ENCODE measurements around the gene PTH2. TPM values are rescaled to one million over a fixed set of nuclear protein-coding genes. Genes with fewer than 3 reads are reported as not detected.

Gene PTH2
- total and polyA plus RNA-seq, 10 donors, result not detected

GRCh38 chr19:49419173-49419572, 4.1 kb downstream of the PTH2 start:
- TF ChIP-seq, protein P1, sequence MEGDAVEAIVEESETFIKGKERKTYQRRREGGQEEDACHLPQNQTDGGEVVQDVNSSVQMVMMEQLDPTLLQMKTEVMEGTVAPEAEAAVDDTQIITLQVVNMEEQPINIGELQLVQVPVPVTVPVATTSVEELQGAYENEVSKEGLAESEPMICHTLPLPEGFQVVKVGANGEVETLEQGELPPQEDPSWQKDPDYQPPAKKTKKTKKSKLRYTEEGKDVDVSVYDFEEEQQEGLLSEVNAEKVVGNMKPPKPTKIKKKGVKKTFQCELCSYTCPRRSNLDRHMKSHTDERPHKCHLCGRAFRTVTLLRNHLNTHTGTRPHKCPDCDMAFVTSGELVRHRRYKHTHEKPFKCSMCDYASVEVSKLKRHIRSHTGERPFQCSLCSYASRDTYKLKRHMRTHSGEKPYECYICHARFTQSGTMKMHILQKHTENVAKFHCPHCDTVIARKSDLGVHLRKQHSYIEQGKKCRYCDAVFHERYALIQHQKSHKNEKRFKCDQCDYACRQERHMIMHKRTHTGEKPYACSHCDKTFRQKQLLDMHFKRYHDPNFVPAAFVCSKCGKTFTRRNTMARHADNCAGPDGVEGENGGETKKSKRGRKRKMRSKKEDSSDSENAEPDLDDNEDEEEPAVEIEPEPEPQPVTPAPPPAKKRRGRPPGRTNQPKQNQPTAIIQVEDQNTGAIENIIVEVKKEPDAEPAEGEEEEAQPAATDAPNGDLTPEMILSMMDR (IDR thresholded peaks at IDR 0.05 in 8 of 11, conservative IDR thresholded peaks at IDR 0.05 in 3 of 11), result no peak
- TF ChIP-seq POLR2AphosphoS5 (IDR thresholded peaks at IDR 0.05) (no peak), POLR2A (IDR thresholded peaks at IDR 0.05) (no peak)
- 65 to 96% (median 78%) methylated on average over 2 of the region's 2 CpGs; no CpG with 5 or more reads in 1 of the 5 donors for WGBS, 5 donors
- Histone ChIP-seq H3K27me3 (replicated peaks in 1 of 7) (peaks cover 5 to 80% (median 44%) of the 10 kb centered on the region in 7 donors), H3K36me3 (no peaks in the 10 kb centered on the region), H3K9me3 (no peaks in the 10 kb centered on the region), H3K4me3 (no peak overlapping the region), H3K27ac (no peak overlapping the region), H3K4me1 (peaks cover 20 to 40% (median 36%) of the 10 kb centered on the region in 6 donors)
- DNase-seq, result no peak
- intact Hi-C loops (cut with DNase I; ENCODE audit: low total_unique reads), result no loop called here

DNA sequence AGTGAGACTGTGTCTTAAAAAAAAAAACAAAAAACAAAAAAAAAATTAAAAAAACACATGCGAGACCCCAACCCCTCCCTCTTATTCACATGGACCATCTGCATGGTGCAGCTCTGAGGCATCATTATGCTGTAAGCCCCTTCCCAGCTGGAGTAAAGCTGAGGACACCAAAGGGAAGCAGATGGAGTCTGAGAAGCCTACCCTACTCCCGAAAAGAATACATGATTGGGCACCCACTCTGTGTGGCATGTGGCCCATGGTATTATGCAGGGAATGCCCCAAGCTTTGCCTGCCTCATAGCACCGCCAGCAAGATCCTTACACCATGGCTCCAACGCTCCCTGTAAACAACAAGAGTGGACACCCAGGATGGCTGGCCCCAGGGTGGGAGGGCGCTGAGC, 4.7 kb downstream of the PTH2 start:
- WGBS, 5 donors, result 83 to 98% (median 87%) methylated on average over 5 of the region's 5 CpGs
- Histone ChIP-seq H3K27ac (no peak overlapping the region), H3K36me3 (no peaks in the 10 kb centered on the region), H3K4me1 (peaks cover 18 to 37% (median 30%) of the 10 kb centered on the region in 6 donors), H3K4me3 (no peak overlapping the region), H3K27me3 (replicated peaks in 1 of 7) (peaks cover 5 to 73% (median 37%) of the 10 kb centered on the region in 7 donors), H3K9me3 (no peaks in the 10 kb centered on the region)
- TF ChIP-seq POLR2AphosphoS5 (IDR thresholded peaks at IDR 0.05) (no peak), POLR2A (IDR thresholded peaks at IDR 0.05) (no peak)
- TF ChIP-seq, protein P1 (IDR thresholded peaks at IDR 0.05 in 8 of 11, conservative IDR thresholded peaks at IDR 0.05 in 3 of 11), result no peak
- DNase-seq, result no peak
- intact Hi-C loops (cut with DNase I; ENCODE audit: low total_unique reads), result no loop called here

DNA sequence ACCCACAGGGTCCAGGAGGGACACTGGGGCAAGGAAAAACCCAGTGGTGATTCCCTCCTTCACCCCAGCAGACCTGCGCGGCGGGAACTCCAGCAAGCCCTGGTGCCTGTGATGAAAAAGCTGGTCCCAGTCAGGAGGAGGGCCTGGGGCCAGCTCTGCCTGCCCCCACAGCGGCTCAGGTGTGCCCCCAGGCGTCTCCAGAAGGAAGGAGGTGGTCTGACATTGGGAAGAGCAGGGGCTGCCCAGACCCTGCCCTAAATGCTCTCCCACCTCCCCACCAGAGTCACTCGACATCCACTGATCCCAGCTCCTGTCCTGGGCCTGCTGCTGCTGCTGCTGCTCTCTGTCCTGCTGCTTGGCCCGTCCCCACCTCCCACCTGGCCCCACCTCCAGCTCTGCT, 6.2 kb downstream of the PTH2 start:
- TF ChIP-seq, protein P1 (IDR thresholded peaks at IDR 0.05 in 8 of 11, conservative IDR thresholded peaks at IDR 0.05 in 3 of 11), result no peak
- no peak for TF ChIP-seq POLR2A (IDR thresholded peaks at IDR 0.05)
- no peak for TF ChIP-seq POLR2AphosphoS5 (IDR thresholded peaks at IDR 0.05)
- Histone ChIP-seq H3K4me3 (no peak overlapping the region), H3K27ac (no peak overlapping the region), H3K4me1 (peaks cover 4 to 32% (median 21%) of the 10 kb centered on the region in 6 donors), H3K9me3 (no peaks in the 10 kb centered on the region), H3K36me3 (no peaks in the 10 kb centered on the region), H3K27me3 (replicated peaks in 1 of 7) (peaks cover 0 to 59% (median 23%) of the 10 kb centered on the region in 7 donors)
- intact Hi-C loops (cut with DNase I; ENCODE audit: low total_unique reads), result no loop called here
- 74 to 86% (median 80%) methylated on average over 6 to 7 of the region's 7 CpGs for WGBS, 5 donors
- no peak for DNase-seq

DNA sequence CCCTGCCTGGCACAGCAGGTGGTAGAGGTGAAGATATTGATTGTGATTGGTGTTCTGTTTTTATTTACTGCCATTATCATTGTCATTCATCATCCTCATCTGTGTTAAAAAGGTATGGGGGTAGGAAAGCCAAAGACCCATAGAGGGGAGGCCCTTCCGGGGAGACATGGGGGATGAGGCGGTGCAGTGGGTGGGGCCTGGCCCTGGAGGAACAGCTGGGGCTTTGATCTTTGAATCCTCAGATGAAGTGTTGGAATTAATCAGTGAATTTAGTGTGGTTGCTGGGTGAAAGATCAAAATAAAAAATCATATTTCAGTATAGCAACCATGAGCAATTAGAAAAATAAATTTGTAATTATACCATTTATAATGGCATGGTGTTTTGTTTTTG, 7.4 kb downstream of the PTH2 start:
- H3K4me1 ChIP-seq, result peaks cover 0 to 22% (median 9%) of the 10 kb centered on the region in 6 donors
- H3K9me3 ChIP-seq, result no peaks in the 10 kb centered on the region
- intact Hi-C loops (cut with DNase I; ENCODE audit: low total_unique reads), result no loop called here
- DNase-seq, result no peak
- H3K36me3 ChIP-seq, result no peaks in the 10 kb centered on the region
- H3K4me3 ChIP-seq, result no peak overlapping the region
- no peak overlapping the region for H3K27ac ChIP-seq
- 76 to 88% (median 83%) methylated on average over 2 of the region's 2 CpGs for WGBS, 5 donors
- peaks cover 0 to 46% (median 11%) of the 10 kb centered on the region in 7 donors for H3K27me3 ChIP-seq (replicated peaks in 1 of 7)
- no peak for TF ChIP-seq POLR2A (IDR thresholded peaks at IDR 0.05)
- TF ChIP-seq POLR2AphosphoS5 (IDR thresholded peaks at IDR 0.05), result no peak
- TF ChIP-seq, protein P1 (IDR thresholded peaks at IDR 0.05 in 8 of 11, conservative IDR thresholded peaks at IDR 0.05 in 3 of 11), result no peak
